Fibroblast of villous mesenchyme (primary cell): ENCODE results near the gene CBLB. TPM values are rescaled to one million over a fixed set of nuclear protein-coding genes. Genes with fewer than 3 reads are reported as not detected.

ENCODE experiments used
- DNase-seq: peaks from one replicate; pipeline ENCODE4 v3.0.0-alpha.2; 2010; ENCODE audit warnings: low read depth
- H3K4me3 ChIP-seq: 2 replicates; pipeline ENCODE4 v1.5.1; 2011; ENCODE audit warnings: low read depth, mild to moderate bottlenecking, low read length
- total RNA-seq: library from RNA; depleted of rRNA; stranded (reverse); fragments of >200 nt; gene quantifications from 2 replicates; pipeline ENCODE4 v1.2.3, GENCODE V29; 2012
- TF ChIP-seq, protein P1 (sequence below): IDR thresholded peaks from 2 replicates; pipeline ENCODE4 v1.5.1; 2012; ENCODE audit warnings: low read depth, mild to moderate bottlenecking, low read length; ENCODE audit not compliant: insufficient read depth

CBLB gene
- total RNA-seq, 1 donor, result 40.6 TPM

DNA sequence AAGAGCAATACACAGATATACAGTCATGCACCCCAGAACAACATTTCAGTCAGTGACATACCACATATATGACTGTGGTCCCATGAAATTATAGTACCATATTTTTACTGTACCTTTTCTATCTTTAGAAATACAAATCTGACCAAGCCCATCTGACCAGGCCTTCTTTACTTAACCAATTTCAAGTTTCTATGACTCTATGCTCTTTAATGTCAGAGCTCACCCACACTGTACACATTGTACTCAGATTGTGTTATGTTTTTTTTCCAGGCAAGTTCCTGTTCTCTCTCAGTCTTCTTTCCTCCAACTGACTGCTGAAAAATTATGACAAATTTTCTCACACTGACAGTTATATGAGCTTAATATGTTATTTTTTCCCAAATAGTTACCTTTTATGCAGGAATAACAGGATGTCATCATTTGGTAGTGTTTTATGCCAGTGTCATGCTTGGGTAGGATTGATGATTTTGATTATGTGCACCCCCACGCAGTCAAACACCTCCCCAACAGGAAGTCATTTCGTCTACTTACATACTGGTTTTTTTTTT, 8.0 kb upstream of the CBLB start:
- DNase-seq, result no peak
- TF ChIP-seq, protein P1, sequence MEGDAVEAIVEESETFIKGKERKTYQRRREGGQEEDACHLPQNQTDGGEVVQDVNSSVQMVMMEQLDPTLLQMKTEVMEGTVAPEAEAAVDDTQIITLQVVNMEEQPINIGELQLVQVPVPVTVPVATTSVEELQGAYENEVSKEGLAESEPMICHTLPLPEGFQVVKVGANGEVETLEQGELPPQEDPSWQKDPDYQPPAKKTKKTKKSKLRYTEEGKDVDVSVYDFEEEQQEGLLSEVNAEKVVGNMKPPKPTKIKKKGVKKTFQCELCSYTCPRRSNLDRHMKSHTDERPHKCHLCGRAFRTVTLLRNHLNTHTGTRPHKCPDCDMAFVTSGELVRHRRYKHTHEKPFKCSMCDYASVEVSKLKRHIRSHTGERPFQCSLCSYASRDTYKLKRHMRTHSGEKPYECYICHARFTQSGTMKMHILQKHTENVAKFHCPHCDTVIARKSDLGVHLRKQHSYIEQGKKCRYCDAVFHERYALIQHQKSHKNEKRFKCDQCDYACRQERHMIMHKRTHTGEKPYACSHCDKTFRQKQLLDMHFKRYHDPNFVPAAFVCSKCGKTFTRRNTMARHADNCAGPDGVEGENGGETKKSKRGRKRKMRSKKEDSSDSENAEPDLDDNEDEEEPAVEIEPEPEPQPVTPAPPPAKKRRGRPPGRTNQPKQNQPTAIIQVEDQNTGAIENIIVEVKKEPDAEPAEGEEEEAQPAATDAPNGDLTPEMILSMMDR, result no peak
- H3K4me3 ChIP-seq, result no peak overlapping the region

DNA sequence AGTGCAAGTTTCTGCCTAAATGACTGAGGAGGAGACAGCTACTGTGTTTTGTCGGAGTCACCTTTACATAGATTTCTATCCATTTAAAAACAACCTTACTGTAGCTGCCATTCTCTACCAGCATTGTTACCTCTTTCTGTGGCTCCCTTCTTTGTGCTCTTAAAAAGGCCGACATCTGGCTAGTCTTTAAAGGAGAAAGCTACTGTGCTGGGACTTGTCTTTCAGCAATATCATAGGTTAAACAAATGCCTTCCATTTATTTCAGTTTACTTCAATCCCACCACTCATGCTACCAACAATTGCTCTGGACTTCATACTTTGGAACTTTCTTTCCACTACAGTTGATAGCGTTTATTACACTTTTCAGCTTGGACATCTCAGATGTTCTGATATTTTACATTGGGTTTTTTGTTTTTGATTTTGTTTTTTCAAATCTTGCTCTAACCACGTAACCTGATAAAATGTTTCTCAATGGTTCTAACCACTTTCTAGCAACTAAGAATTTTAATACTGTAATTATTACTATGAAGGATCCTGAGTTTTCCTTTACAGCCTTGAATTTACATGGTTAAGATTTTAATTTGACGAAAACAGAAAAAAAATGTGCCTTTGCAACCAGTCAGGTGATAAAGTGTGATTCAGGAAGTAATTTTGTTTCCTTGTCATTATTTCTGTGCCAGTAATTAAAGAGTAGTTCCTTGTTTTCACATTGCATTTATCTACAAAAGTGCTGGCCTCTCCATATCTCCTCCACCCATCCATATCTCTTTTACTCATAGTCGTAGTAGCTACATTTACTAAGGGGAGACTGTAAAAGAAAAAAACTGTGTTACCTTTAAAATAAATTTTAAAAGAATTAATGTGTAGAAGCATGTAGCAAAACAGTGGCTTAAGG, 1.3 kb upstream of the CBLB start:
- peak overlapping the region; percentile 73 for H3K4me3 ChIP-seq
- no peak for DNase-seq
- TF ChIP-seq, protein P1, result no peak

DNA sequence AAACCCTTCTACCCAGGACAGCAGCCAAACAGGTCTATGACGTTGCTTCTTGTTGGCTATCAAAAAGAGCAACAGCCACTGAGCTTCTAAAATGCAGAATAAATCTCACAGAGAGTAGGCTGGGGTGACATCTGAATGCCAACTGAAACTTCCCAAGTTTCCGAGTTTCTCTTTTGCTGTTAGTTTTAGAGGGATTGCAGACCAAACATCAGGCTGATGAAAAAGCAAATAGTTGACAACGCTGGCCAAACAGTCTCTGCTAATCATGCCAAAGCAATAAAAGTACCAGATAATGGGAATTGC, 670 bp upstream of the CBLB start:
- DNase-seq, result no peak
- TF ChIP-seq, protein P1, result no peak

DNA sequence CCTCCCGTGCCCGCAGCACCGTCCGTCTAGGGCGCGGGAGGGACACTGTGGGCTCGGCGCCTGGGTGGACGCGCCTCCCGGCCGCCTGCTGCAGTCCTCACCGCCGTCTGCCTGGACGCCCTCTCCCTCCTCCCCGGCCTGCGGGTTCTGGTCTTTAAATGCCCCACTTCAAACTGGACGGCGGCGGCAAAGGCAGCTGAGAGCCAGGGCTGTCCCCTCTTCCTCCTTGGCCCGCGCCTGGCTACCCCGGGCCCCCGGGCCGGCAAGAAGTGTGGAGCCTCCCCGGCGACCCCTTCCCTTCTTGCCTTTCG, 426 bp downstream of the CBLB start:
- TF ChIP-seq, protein P1, result no peak
- DNase-seq, result peak; percentile 57
- H3K4me3 ChIP-seq, result peak overlapping the region; percentile 73

More for the DNA sequence above, 670 bp upstream of the CBLB start:
- H3K4me3 ChIP-seq, result peak overlapping the region; percentile 73

DNA sequence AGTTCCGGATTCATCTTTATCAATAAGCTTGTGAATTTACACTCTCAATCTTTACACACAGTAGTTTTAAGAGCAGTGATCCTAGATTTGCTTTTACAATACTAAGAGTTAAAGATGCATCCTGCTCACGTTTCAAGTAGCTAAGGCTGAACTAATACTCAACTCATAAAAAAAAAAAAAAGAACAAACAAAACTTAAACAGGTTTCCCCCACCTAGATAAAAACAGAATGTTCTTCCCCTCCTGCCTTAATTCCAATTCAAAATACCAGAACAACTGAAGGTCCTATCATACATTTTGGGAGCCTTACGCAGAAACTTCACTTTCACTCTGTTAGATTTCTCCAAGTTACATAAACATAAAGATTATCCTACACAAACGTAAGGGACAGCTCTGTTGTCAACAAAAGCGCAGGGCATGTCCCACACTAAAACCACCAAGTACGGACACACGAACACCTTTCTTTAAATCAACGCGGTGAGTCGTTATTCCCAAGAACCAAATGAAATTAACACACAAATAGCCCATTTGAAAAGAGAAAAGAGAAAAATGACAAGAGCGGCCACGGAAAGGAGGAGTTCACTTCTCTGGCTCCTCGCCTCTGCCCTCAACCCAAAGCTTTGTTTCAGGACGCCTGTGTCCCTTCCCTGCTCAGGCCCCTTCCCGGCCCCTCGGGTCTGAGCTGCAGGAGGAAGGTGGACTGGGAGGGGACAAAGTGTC, 941 bp downstream of the CBLB start:
- peak; percentile 45 for DNase-seq
- TF ChIP-seq, protein P1, result no peak
- peak overlapping the region; percentile 73 for H3K4me3 ChIP-seq

DNA sequence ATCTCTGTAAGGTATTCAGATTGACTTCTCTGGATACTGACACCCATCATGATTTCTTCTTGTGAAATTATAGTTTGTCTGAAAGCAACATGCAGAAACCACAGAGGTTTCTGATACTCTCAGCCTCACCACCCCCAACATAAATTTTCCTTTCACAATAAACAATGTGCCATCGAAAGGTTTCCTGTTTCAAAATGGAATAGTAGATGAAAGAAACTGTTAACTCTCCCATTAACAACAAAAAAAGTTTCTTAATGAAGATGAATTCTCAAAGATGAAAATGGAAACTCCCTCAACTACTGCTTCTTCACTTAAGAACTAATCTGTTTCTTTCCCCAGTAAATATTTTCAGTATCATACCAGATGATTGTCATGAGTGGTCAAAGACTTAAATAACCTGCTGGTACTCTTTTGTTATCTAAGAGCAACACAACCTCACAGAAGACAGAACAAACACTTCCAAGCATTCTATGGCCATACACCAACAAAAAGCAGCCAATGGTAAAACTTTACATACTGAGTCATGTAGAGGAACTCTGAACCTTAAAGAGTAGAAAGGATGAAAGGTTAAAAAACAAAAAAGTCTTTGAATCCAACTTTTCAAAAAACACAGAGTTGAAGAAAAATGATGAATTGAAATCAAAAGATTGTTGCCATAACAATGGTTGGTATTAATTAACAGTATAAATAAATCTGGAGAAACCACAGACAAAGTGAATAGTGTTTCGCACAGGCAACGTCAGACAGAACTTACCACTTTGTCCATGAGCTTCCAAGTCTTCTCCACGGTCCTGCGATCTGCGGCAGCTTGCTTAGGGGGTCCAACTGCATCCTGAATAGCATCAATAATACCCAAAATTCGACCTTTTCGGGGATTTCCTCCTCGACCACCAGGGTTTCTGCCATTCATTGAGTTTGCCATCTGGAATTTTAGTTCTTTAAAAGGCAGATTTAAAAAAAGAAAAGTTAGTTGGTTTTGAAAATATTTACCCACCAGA, 1.9 kb downstream of the CBLB start:
- peak overlapping the region; percentile 73 for H3K4me3 ChIP-seq
- TF ChIP-seq, protein P1, result no peak
- DNase-seq, result peak; percentile 56
